Natural killer cell treated with Interleukin-12 subunit alpha and Interleukin-12 subunit beta and Interleukin-15 and Interleukin-18, amount 100 ng/mL, for 72 hours (primary cell): ENCODE data around the gene ELAVL2. TPM values are rescaled to one million over a fixed set of nuclear protein-coding genes. Genes with fewer than 3 reads are reported as not detected.

ENCODE experiments used
- ATAC-seq, 2 donors: fragments of 150-1000 bp; cut with Tn5 transposase in 1 of 2; sonication (Bioruptor Pico), chemical (Tn5 transposase) in 1 of 2; 2 replicates each; pipeline ENCODE4 v1.10.0; 2021
- DNase-seq: peaks from one replicate; pipeline ENCODE4 v3.0.0; 2022; ENCODE audit warnings: low spot score
- H3K27ac Mint-ChIP-seq, 2 donors: 1 replicate in 1 of 2; 2 replicates in 1 of 2; pipeline ENCODE4 v1.8.0; 2022; ENCODE audit warnings: mixed read lengths in 2 of 2, mild to moderate bottlenecking in 1 of 2, moderate library complexity in 1 of 2
- H3K27me3 Mint-ChIP-seq, 2 donors: 1 replicate in 1 of 2; 2 replicates in 1 of 2; pipeline ENCODE4 v1.8.0; 2022; ENCODE audit warnings: mixed read lengths in 2 of 2
- H3K36me3 Mint-ChIP-seq: one replicate; pipeline ENCODE4 v1.8.0; 2022; ENCODE audit warnings: mixed read lengths
- H3K4me1 Mint-ChIP-seq, 2 donors: 1 replicate in 1 of 2; 2 replicates in 1 of 2; pipeline ENCODE4 v1.8.0; 2022; ENCODE audit warnings: low read depth in 2 of 2, mixed read lengths in 2 of 2, mild to moderate bottlenecking in 1 of 2
- H3K4me3 Mint-ChIP-seq: one replicate; pipeline ENCODE4 v1.8.0; 2022; ENCODE audit warnings: mixed read lengths
- H3K9me3 Mint-ChIP-seq: 2 replicates; pipeline ENCODE4 v1.8.0; 2022; ENCODE audit warnings: mixed read lengths
- total RNA-seq, 2 donors: library from RNA; stranded (reverse); gene quantifications; one replicate each; pipeline ENCODE4 v1.2.3, GENCODE V29; 2022

ELAVL2 gene
- total RNA-seq, 2 donors from 2014 or later, result not detected

GRCh38 chr9:23769307-23769935, 56.6 kb downstream of the ELAVL2 start:
- Mint-ChIP-seq H3K27ac (no peak overlapping the region), H3K4me3 (no peak overlapping the region), H3K36me3 (no peaks in the 10 kb centered on the region), H3K4me1 (no peaks in the 10 kb centered on the region), H3K9me3 (peaks cover 31% of the 10 kb centered on the region), H3K27me3 (no peaks in the 10 kb centered on the region)
- no peak for ATAC-seq
- no peak for DNase-seq

GRCh38 chr9:23768861-23769260, 57.2 kb downstream of the ELAVL2 start:
- ATAC-seq (no peak), DNase-seq (no peak)
- Mint-ChIP-seq H3K9me3 (peaks cover 31% of the 10 kb centered on the region), H3K4me1 (no peaks in the 10 kb centered on the region), H3K36me3 (no peaks in the 10 kb centered on the region), H3K4me3 (no peak overlapping the region), H3K27ac (no peak overlapping the region), H3K27me3 (no peaks in the 10 kb centered on the region)

- Mint-ChIP-seq H3K4me3 (no peak overlapping the region), H3K27ac (no peak overlapping the region), H3K4me1 (no peaks in the 10 kb centered on the region), H3K36me3 (peaks cover 6% of the 10 kb centered on the region), H3K9me3 (peaks cover 32% of the 10 kb centered on the region), H3K27me3 (no peaks in the 10 kb centered on the region)
- no peak for ATAC-seq
- no peak for DNase-seq
These were observed 59.4 kb downstream of the ELAVL2 start for GRCh38 chr9:23766613-23767012.

GRCh38 chr9:23765561-23765960, 60.5 kb downstream of the ELAVL2 start:
- Mint-ChIP-seq H3K27ac (no peak overlapping the region), H3K4me1 (no peaks in the 10 kb centered on the region)
- ATAC-seq, result no peak

GRCh38 chr9:23764219-23764618, 61.8 kb downstream of the ELAVL2 start:
- DNase-seq (no peak), ATAC-seq (no peak)
- H3K27ac Mint-ChIP-seq, result no peak overlapping the region
- peaks cover 6% of the 10 kb centered on the region for H3K36me3 Mint-ChIP-seq
- H3K4me1 Mint-ChIP-seq, result no peaks in the 10 kb centered on the region
- H3K9me3 Mint-ChIP-seq, result peaks cover 20% of the 10 kb centered on the region
- H3K4me3 Mint-ChIP-seq, result no peak overlapping the region
- H3K27me3 Mint-ChIP-seq, result no peaks in the 10 kb centered on the region

More at GRCh38 chr9:23765561-23765960, 60.5 kb downstream of the ELAVL2 start:
- DNase-seq, result no peak
- peaks cover 6% of the 10 kb centered on the region for H3K36me3 Mint-ChIP-seq
- H3K4me3 Mint-ChIP-seq, result no peak overlapping the region
- no peaks in the 10 kb centered on the region for H3K27me3 Mint-ChIP-seq
- peaks cover 26% of the 10 kb centered on the region for H3K9me3 Mint-ChIP-seq

- no peak overlapping the region for H3K27ac Mint-ChIP-seq
- H3K9me3 Mint-ChIP-seq, result peaks cover 9% of the 10 kb centered on the region
- no peaks in the 10 kb centered on the region for H3K4me1 Mint-ChIP-seq
- no peaks in the 10 kb centered on the region for H3K27me3 Mint-ChIP-seq
- no peak for DNase-seq
- ATAC-seq, result no peak
- H3K36me3 Mint-ChIP-seq, result no peaks in the 10 kb centered on the region
- H3K4me3 Mint-ChIP-seq, result no peak overlapping the region
These were observed 71.5 kb downstream of the ELAVL2 start for GRCh38 chr9:23754551-23754950.

GRCh38 chr9:23752859-23753258, 73.2 kb downstream of the ELAVL2 start:
- Mint-ChIP-seq H3K4me3 (no peak overlapping the region), H3K27me3 (no peaks in the 10 kb centered on the region), H3K9me3 (peaks cover 19% of the 10 kb centered on the region), H3K4me1 (no peaks in the 10 kb centered on the region), H3K27ac (no peak overlapping the region), H3K36me3 (no peaks in the 10 kb centered on the region)
- no peak for DNase-seq
- no peak for ATAC-seq

- ATAC-seq, result no peak
- Mint-ChIP-seq H3K27me3 (no peaks in the 10 kb centered on the region), H3K36me3 (no peaks in the 10 kb centered on the region), H3K4me1 (no peaks in the 10 kb centered on the region), H3K27ac (no peak overlapping the region), H3K4me3 (no peak overlapping the region), H3K9me3 (peaks cover 23% of the 10 kb centered on the region)
- no peak for DNase-seq
These were observed 74.4 kb downstream of the ELAVL2 start for GRCh38 chr9:23751633-23752032.

GRCh38 chr9:23750808-23751207, 75.2 kb downstream of the ELAVL2 start:
- H3K4me3 Mint-ChIP-seq, result no peak overlapping the region
- no peaks in the 10 kb centered on the region for H3K27me3 Mint-ChIP-seq
- H3K9me3 Mint-ChIP-seq, result peaks cover 24% of the 10 kb centered on the region
- H3K36me3 Mint-ChIP-seq, result no peaks in the 10 kb centered on the region
- H3K27ac Mint-ChIP-seq, result no peak overlapping the region
- no peaks in the 10 kb centered on the region for H3K4me1 Mint-ChIP-seq
- DNase-seq (no peak), ATAC-seq (no peak)

- DNase-seq, result no peak
- no peak overlapping the region for H3K4me3 Mint-ChIP-seq
- no peaks in the 10 kb centered on the region for H3K36me3 Mint-ChIP-seq
- peaks cover 23% of the 10 kb centered on the region for H3K9me3 Mint-ChIP-seq
- H3K4me1 Mint-ChIP-seq, result no peaks in the 10 kb centered on the region
- no peak for ATAC-seq
- H3K27ac Mint-ChIP-seq, result no peak overlapping the region
- no peaks in the 10 kb centered on the region for H3K27me3 Mint-ChIP-seq
These were observed 78.7 kb downstream of the ELAVL2 start for GRCh38 chr9:23747088-23748075.

GRCh38 chr9:23746317-23746716, 79.7 kb downstream of the ELAVL2 start:
- ATAC-seq (no peak), DNase-seq (no peak)
- H3K36me3 Mint-ChIP-seq, result no peaks in the 10 kb centered on the region
- H3K27ac Mint-ChIP-seq, result no peak overlapping the region
- H3K4me3 Mint-ChIP-seq, result no peak overlapping the region
- no peaks in the 10 kb centered on the region for H3K4me1 Mint-ChIP-seq
- H3K9me3 Mint-ChIP-seq, result peaks cover 26% of the 10 kb centered on the region
- no peaks in the 10 kb centered on the region for H3K27me3 Mint-ChIP-seq

- ATAC-seq, result no peak
- Mint-ChIP-seq H3K4me1 (no peaks in the 10 kb centered on the region), H3K36me3 (peaks cover 1% of the 10 kb centered on the region), H3K4me3 (no peak overlapping the region), H3K27ac (no peak overlapping the region), H3K9me3 (peaks cover 24% of the 10 kb centered on the region), H3K27me3 (no peaks in the 10 kb centered on the region)
- no peak for DNase-seq
These were observed 83.0 kb downstream of the ELAVL2 start for GRCh38 chr9:23743036-23743435.

- H3K9me3 Mint-ChIP-seq, result peaks cover 26% of the 10 kb centered on the region
- DNase-seq (no peak), ATAC-seq (no peak)
- peaks cover 11% of the 10 kb centered on the region for H3K36me3 Mint-ChIP-seq
- no peak overlapping the region for H3K4me3 Mint-ChIP-seq
- no peaks in the 10 kb centered on the region for H3K4me1 Mint-ChIP-seq
- no peak overlapping the region for H3K27ac Mint-ChIP-seq
- no peaks in the 10 kb centered on the region for H3K27me3 Mint-ChIP-seq
These were observed 84.7 kb downstream of the ELAVL2 start for GRCh38 chr9:23741351-23741750.

- no peak overlapping the region for H3K27ac Mint-ChIP-seq
- ATAC-seq (no peak), DNase-seq (no peak)
- peaks cover 22% of the 10 kb centered on the region for H3K9me3 Mint-ChIP-seq
- H3K36me3 Mint-ChIP-seq, result peaks cover 11% of the 10 kb centered on the region
- H3K4me3 Mint-ChIP-seq, result no peak overlapping the region
- H3K4me1 Mint-ChIP-seq, result no peaks in the 10 kb centered on the region
- H3K27me3 Mint-ChIP-seq, result no peaks in the 10 kb centered on the region
These were observed 85.5 kb downstream of the ELAVL2 start for GRCh38 chr9:23740531-23740930.
